Tibial nerve (tissue), 4 donors: ENCODE measurements around the gene IL20RB.

ENCODE experiments used
- EP300 ChIP-seq, 2 donors: sonication (generic); formaldehyde crosslinking; IDR thresholded peaks; one replicate each; pipeline ENCODE4 v1.6.1; 2017; ENCODE audit warnings: antibody characterized with exemption in 2 of 2, mild to moderate bottlenecking in 1 of 2
- POLR2A ChIP-seq, 2 donors: fragments of 450-650 bp; IDR thresholded peaks; one replicate each; pipeline ENCODE4 v1.6.1; 2017; ENCODE audit warnings: antibody characterized with exemption in 2 of 2, mild to moderate bottlenecking in 2 of 2, moderate library complexity in 2 of 2
- TF ChIP-seq, protein P1 (sequence below), 5 experiments: fragments of 200-600 bp in 3 of 5; fragments of 450-650 bp in 2 of 5; sonication (generic) in 3 of 5; IDR thresholded peaks; one replicate each; pipeline ENCODE4 v1.5.1; 2016 to 2019; ENCODE audit warnings: antibody characterized with exemption in 5 of 5, mild to moderate bottlenecking in 3 of 5, moderate library complexity in 2 of 5

DNA sequence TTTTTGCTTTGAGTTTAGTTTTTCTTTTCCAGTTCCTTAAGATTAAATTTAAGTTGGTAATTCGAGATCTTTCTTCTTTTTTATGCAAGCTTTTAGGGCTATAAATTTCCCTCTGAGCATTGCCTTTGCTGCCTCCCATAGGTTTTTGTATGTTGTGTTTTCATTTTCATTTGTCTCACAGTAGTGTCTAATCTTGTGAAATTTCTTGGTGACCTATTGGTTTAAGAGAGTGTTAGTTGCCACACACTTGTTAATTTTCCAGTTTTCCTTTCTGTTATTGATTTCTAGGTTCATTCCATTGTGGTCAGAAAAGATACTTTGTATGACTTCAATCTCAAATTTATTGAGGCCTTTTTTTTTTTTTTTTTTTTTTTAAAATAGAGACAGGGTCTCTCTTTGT lies 18.3 kb upstream of the IL20RB start:
- TF ChIP-seq POLR2A (IDR thresholded peaks at IDR 0.05) (no peak), EP300 (IDR thresholded peaks at IDR 0.05) (no peak)
- TF ChIP-seq, protein P1, sequence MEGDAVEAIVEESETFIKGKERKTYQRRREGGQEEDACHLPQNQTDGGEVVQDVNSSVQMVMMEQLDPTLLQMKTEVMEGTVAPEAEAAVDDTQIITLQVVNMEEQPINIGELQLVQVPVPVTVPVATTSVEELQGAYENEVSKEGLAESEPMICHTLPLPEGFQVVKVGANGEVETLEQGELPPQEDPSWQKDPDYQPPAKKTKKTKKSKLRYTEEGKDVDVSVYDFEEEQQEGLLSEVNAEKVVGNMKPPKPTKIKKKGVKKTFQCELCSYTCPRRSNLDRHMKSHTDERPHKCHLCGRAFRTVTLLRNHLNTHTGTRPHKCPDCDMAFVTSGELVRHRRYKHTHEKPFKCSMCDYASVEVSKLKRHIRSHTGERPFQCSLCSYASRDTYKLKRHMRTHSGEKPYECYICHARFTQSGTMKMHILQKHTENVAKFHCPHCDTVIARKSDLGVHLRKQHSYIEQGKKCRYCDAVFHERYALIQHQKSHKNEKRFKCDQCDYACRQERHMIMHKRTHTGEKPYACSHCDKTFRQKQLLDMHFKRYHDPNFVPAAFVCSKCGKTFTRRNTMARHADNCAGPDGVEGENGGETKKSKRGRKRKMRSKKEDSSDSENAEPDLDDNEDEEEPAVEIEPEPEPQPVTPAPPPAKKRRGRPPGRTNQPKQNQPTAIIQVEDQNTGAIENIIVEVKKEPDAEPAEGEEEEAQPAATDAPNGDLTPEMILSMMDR (IDR thresholded peaks at IDR 0.05), result no peak
